BLaER1 treated with 17β-estradiol and CSF1 and Interleukin-3, amounts not matched to agents 10 nM and 100 nM (cell line): ENCODE results near the gene STK39.

Source experiments
- H3K27ac ChIP-seq, 11 experiments: shearing (Covaris generic); formaldehyde crosslinking; 2 replicates each; pipeline ENCODE4 v1.8.1; 2022
- H3K27me3 ChIP-seq, 11 experiments: shearing (Covaris generic); formaldehyde crosslinking; 2 replicates each; pipeline ENCODE4 v1.8.1; 2022
- H3K36me3 ChIP-seq, 11 experiments: shearing (Covaris generic); formaldehyde crosslinking; 2 replicates each; pipeline ENCODE4 v1.8.1; 2022
- H3K4me1 ChIP-seq, 10 experiments: shearing (Covaris generic); formaldehyde crosslinking; 2 replicates each; pipeline ENCODE4 v1.8.1; 2022
- H3K4me2 ChIP-seq, 11 experiments: shearing (Covaris generic); formaldehyde crosslinking; 2 replicates each; pipeline ENCODE4 v1.8.1; 2022
- H3K4me3 ChIP-seq, 10 experiments: shearing (Covaris generic); formaldehyde crosslinking; 2 replicates each; pipeline ENCODE4 v1.8.1; 2022
- H3K9ac ChIP-seq, 11 experiments: shearing (Covaris generic); formaldehyde crosslinking; 2 replicates each; pipeline ENCODE4 v1.8.1; 2022
- H3K9me3 ChIP-seq, 11 experiments: shearing (Covaris generic); formaldehyde crosslinking; replicated peaks in 1 of 11; 2 replicates each; pipeline ENCODE4 v1.8.1; 2022
- H4K20me1 ChIP-seq, 11 experiments: shearing (Covaris generic); formaldehyde crosslinking; 2 replicates each; pipeline ENCODE4 v1.8.1; 2022
- Cebpa-rat ChIP-seq, 11 experiments: shearing (Covaris generic); IDR thresholded peaks; 2 replicates each; pipeline ENCODE4 v1.8.1; 2022

STK39 gene

GRCh38 chr2:168247341-168248261, at the start of gene STK39:
STK39 (minus strand) TSS chr2:168247595; CDS start chr2:168247435, 160 bp downstream.
- H4K20me1 ChIP-seq = peaks cover 0 to 36% (median 12%) of the 10 kb centered on the region in 11 experiments; a peak in 7 of 22 replicates
- H3K4me2 ChIP-seq = peak within 1 kb of the TSS; percentile 80 to 96 (median 91)
- H3K9me3 ChIP-seq = peaks cover 0 to 12% (median 0%) of the 10 kb centered on the region in 11 experiments; a peak in 4 of 22 replicates
- peaks cover 0 to 5% (median 0%) of the 10 kb centered on the region in 11 experiments; a peak in 1 of 22 replicates for H3K36me3 ChIP-seq
- no peaks in the 10 kb centered on the region; a peak in 1 of 22 replicates for H3K27me3 ChIP-seq
- peak within 1 kb of the TSS in 10 of 11 experiments; percentile 59 to 92 (median 88); a peak in 20 of 22 replicates for H3K27ac ChIP-seq
- peak within 1 kb of the TSS; percentile 76 to 96 (median 88) for H3K4me3 ChIP-seq
- no peak for TF ChIP-seq Cebpa-rat (IDR thresholded peaks at IDR 0.05)
- peaks cover 26 to 48% (median 42%) of the 10 kb centered on the region in 10 experiments for H3K4me1 ChIP-seq
- peak within 1 kb of the TSS; percentile 55 to 94 (median 90) for H3K9ac ChIP-seq

- Histone ChIP-seq H3K9me3 (peaks cover 0 to 8% (median 3%) of the 10 kb centered on the region in 11 experiments; a peak in 14 of 22 replicates), H3K4me3 (no peak overlapping the region), H3K27me3 (no peaks in the 10 kb centered on the region), H3K36me3 (no peaks in the 10 kb centered on the region), H3K9ac (no peak overlapping the region), H3K4me2 (no peak overlapping the region), H4K20me1 (no peaks in the 10 kb centered on the region), H3K4me1 (no peaks in the 10 kb centered on the region), H3K27ac (no peak overlapping the region)
- TF ChIP-seq Cebpa-rat (IDR thresholded peaks at IDR 0.05) = no peak
Measured at GRCh38 chr2:168295051-168295450, 47.7 kb upstream of the STK39 start.

- Histone ChIP-seq H3K4me3 (no peak overlapping the region), H3K4me2 (no peak overlapping the region), H3K4me1 (no peaks in the 10 kb centered on the region), H3K9me3 (peaks cover 0 to 2% (median 0%) of the 10 kb centered on the region in 11 experiments; a peak in 1 of 22 replicates), H3K27me3 (no peaks in the 10 kb centered on the region), H3K36me3 (no peaks in the 10 kb centered on the region), H4K20me1 (no peaks in the 10 kb centered on the region), H3K27ac (no peak overlapping the region), H3K9ac (no peak overlapping the region)
- no peak for TF ChIP-seq Cebpa-rat (IDR thresholded peaks at IDR 0.05)
Measured at GRCh38 chr2:168294409-168294808, 47.0 kb upstream of the STK39 start.

GRCh38 chr2:168293766-168294165, 46.4 kb upstream of the STK39 start:
- Histone ChIP-seq H3K36me3 (no peaks in the 10 kb centered on the region), H3K4me3 (no peak overlapping the region), H3K9ac (no peak overlapping the region), H3K9me3 (no peaks in the 10 kb centered on the region), H3K4me1 (no peaks in the 10 kb centered on the region), H3K27ac (no peak overlapping the region), H3K27me3 (no peaks in the 10 kb centered on the region), H4K20me1 (no peaks in the 10 kb centered on the region), H3K4me2 (no peak overlapping the region)
- TF ChIP-seq Cebpa-rat (IDR thresholded peaks at IDR 0.05) = no peak

GRCh38 chr2:168290391-168290790, 43.0 kb upstream of the STK39 start:
- Histone ChIP-seq H3K9ac (no peak overlapping the region), H3K27me3 (no peaks in the 10 kb centered on the region), H3K36me3 (no peaks in the 10 kb centered on the region), H3K4me1 (no peaks in the 10 kb centered on the region), H3K4me2 (no peak overlapping the region), H3K9me3 (no peaks in the 10 kb centered on the region), H4K20me1 (no peaks in the 10 kb centered on the region), H3K4me3 (no peak overlapping the region), H3K27ac (no peak overlapping the region)
- no peak for TF ChIP-seq Cebpa-rat (IDR thresholded peaks at IDR 0.05)

- Histone ChIP-seq H3K4me2 (no peak overlapping the region), H3K9me3 (no peaks in the 10 kb centered on the region), H3K27me3 (no peaks in the 10 kb centered on the region), H4K20me1 (no peaks in the 10 kb centered on the region), H3K9ac (no peak overlapping the region), H3K4me1 (no peaks in the 10 kb centered on the region), H3K4me3 (no peak overlapping the region), H3K27ac (no peak overlapping the region), H3K36me3 (no peaks in the 10 kb centered on the region)
- no peak for TF ChIP-seq Cebpa-rat (IDR thresholded peaks at IDR 0.05)
Measured at GRCh38 chr2:168289880-168290279, 42.5 kb upstream of the STK39 start.

- Histone ChIP-seq H3K4me2 (no peak overlapping the region), H4K20me1 (no peaks in the 10 kb centered on the region), H3K4me3 (no peak overlapping the region), H3K9ac (no peak overlapping the region), H3K4me1 (no peaks in the 10 kb centered on the region), H3K9me3 (no peaks in the 10 kb centered on the region), H3K27me3 (no peaks in the 10 kb centered on the region), H3K36me3 (no peaks in the 10 kb centered on the region), H3K27ac (no peak overlapping the region)
- no peak for TF ChIP-seq Cebpa-rat (IDR thresholded peaks at IDR 0.05)
Measured at GRCh38 chr2:168286535-168286934, 39.1 kb upstream of the STK39 start.

GRCh38 chr2:168278424-168278888, 31.1 kb upstream of the STK39 start:
- Histone ChIP-seq H3K9ac (no peak overlapping the region), H3K36me3 (no peaks in the 10 kb centered on the region), H3K4me2 (no peak overlapping the region), H3K9me3 (no peaks in the 10 kb centered on the region), H4K20me1 (no peaks in the 10 kb centered on the region), H3K4me3 (no peak overlapping the region), H3K4me1 (no peaks in the 10 kb centered on the region), H3K27ac (no peak overlapping the region), H3K27me3 (no peaks in the 10 kb centered on the region)
- TF ChIP-seq Cebpa-rat (IDR thresholded peaks at IDR 0.05) = no peak

GRCh38 chr2:168277276-168277675, 29.9 kb upstream of the STK39 start:
- Histone ChIP-seq H3K36me3 (no peaks in the 10 kb centered on the region), H3K4me1 (no peaks in the 10 kb centered on the region), H4K20me1 (no peaks in the 10 kb centered on the region), H3K4me2 (no peak overlapping the region), H3K27ac (no peak overlapping the region), H3K9me3 (no peaks in the 10 kb centered on the region; a peak in 1 of 22 replicates), H3K9ac (no peak overlapping the region), H3K27me3 (no peaks in the 10 kb centered on the region), H3K4me3 (no peak overlapping the region)
- no peak for TF ChIP-seq Cebpa-rat (IDR thresholded peaks at IDR 0.05)
